Spleen (tissue), 11 donors: ENCODE data around the gene CHST5. TPM values are rescaled to one million over a fixed set of nuclear protein-coding genes. Genes with fewer than 3 reads are reported as not detected.

Experiments used
- DNase-seq: peaks from one replicate; pipeline ENCODE4 v3.0.0-alpha.2; 2020
- H3K27ac ChIP-seq, 8 donors: fragments of 200-600 bp; sonication (generic) in 7 of 8; 1 replicate in 4 of 8; 2 replicates in 4 of 8; pipeline versions ENCODE4 v1.5.0 to v1.8.0; 2016 to 2021; ENCODE audit warnings: inconsistent platforms in 4 of 8, mild to moderate bottlenecking in 4 of 8, moderate library complexity in 1 of 8
- H3K27me3 ChIP-seq, 7 donors: fragments of 200-600 bp; sonication (generic) in 6 of 7; replicated peaks in 1 of 7; 1 replicate in 4 of 7; 2 replicates in 3 of 7; pipeline versions ENCODE4 v1.5.0 to v1.8.0; 2016 to 2021; ENCODE audit warnings: inconsistent platforms in 3 of 7, mild to moderate bottlenecking in 1 of 7
- H3K36me3 ChIP-seq, 6 donors: fragments of 200-600 bp; sonication (generic) in 5 of 6; 1 replicate in 4 of 6; 2 replicates in 2 of 6; pipeline versions ENCODE4 v1.5.0 to v1.8.0; 2016 to 2021; ENCODE audit warnings: inconsistent platforms in 2 of 6
- H3K4me1 ChIP-seq, 6 donors: fragments of 200-600 bp; sonication (generic) in 5 of 6; 1 replicate in 3 of 6; 2 replicates in 3 of 6; pipeline versions ENCODE4 v1.5.0 to v1.8.0; 2016 to 2021; ENCODE audit warnings: inconsistent platforms in 3 of 6
- H3K4me3 ChIP-seq, 8 donors: fragments of 200-600 bp; sonication (generic) in 7 of 8; 1 replicate in 4 of 8; 2 replicates in 4 of 8; pipeline versions ENCODE4 v1.5.0 to v1.8.0; 2016 to 2021; ENCODE audit warnings: inconsistent platforms in 4 of 8, mild to moderate bottlenecking in 4 of 8, moderate library complexity in 2 of 8
- H3K9me3 ChIP-seq, 8 donors: fragments of 200-600 bp; sonication (generic) in 7 of 8; 1 replicate in 4 of 8; 2 replicates in 4 of 8; pipeline versions ENCODE4 v1.5.0 to v1.8.0; 2016 to 2021; ENCODE audit warnings: inconsistent platforms in 4 of 8
- POLR2A ChIP-seq, 3 donors: fragments of 450-650 bp; IDR thresholded peaks; one replicate each; pipeline ENCODE4 v1.5.1; 2017; ENCODE audit warnings: antibody characterized with exemption in 3 of 3, mild to moderate bottlenecking in 1 of 3
- POLR2AphosphoS5 ChIP-seq, 3 donors: sonication (generic); formaldehyde crosslinking; IDR thresholded peaks; one replicate each; pipeline ENCODE4 v1.5.1; 2017; ENCODE audit warnings: antibody characterized with exemption in 3 of 3
- WGBS, 5 donors: extraction: QIAGEN DNeasy Blood & Tissue Kit in 3 of 5; methylation state at CpG; one replicate each; pipeline versions ENCODE4 v1.1.5 to v1.1.7; 2013 to 2018; 5-methylcytosine and 5-hydroxymethylcytosine counted together
- intact Hi-C: fragments of 100-400 bp; cut with DNase I; formaldehyde crosslinking; loops from one replicate; pipeline ENCODE4 v1.15.0; 2023; ENCODE audit warnings: low total_unique reads
- polyA plus RNA-seq, 3 donors: library from polyadenylated mRNA; stranded (reverse); fragments of 200-250 nt; gene quantifications; one replicate each; pipeline ENCODE4 v1.2.1, GENCODE V29; 2013
- total RNA-seq, 7 donors: library from RNA; depleted of rRNA in 3 of 7; stranded (reverse); fragments of >200 nt in 3 of 7; fragmentation: NEBNext Ultra II Directional in 4 of 7; extraction: Animal tissue kit (Norgen Biotek cat#: 25700) in 4 of 7; gene quantifications; one replicate each; pipeline versions ENCODE4 v1.1.0 to v1.2.1, GENCODE V29; 2016 to 2021
- TF ChIP-seq, protein P1 (sequence below), 11 experiments: fragments of 200-600 bp in 7 of 11; fragments of 450-650 bp in 4 of 11; sonication (generic) in 4 of 11; IDR thresholded peaks in 8 of 11; conservative IDR thresholded peaks in 3 of 11; 1 replicate in 7 of 11; 2 replicates in 4 of 11; pipeline versions ENCODE4 v1.4.0 to v1.8.0; 2016 to 2021; ENCODE audit warnings: antibody characterized with exemption in 11 of 11, inconsistent platforms in 4 of 11, mild to moderate bottlenecking in 1 of 11
- donor health status: healthy with polysubstance abuse.
- donor health status: DM: no; HTN: no; CAD: no; lungs with moderate emphysema.
- donor health status: DM: no; HTN: no; CAD: no.
- donor health status: Bipolar disorder and iron deficiency.
- donor health status: healthy.
- donor health status: DM: no; HTN: no; CAD: no.
- donor health status: DM: yes; HTN: yes; CAD: no.

CHST5 gene
- total and polyA plus RNA-seq, 10 donors, result 0.03 to 0.20 (median 0.07) TPM; not detected in 5

DNA sequence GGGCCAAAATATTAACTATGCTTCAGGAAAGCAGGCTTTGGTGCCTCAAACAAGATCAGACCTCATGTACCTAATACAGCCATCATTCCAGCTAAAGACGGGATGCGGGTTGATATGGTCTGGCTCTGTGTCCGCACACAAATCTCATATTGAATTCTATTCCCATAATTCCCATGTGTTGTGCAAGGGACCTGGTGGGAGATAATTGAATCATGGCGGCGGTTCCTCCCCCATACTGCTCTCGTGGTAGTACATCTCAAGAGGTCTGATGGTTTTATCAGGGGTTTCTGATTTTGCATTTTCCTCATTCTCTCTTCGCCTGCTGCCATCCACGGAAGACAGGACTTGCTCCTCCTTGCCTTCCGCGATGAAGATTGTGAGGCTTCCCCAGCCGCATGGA lies 21.6 kb downstream of the CHST5 start:
- no peak overlapping the region for H3K4me3 ChIP-seq
- intact Hi-C loops, result no loop called here
- no peaks in the 10 kb centered on the region for H3K36me3 ChIP-seq
- H3K27me3 ChIP-seq, result no peaks in the 10 kb centered on the region
- no peaks in the 10 kb centered on the region for H3K9me3 ChIP-seq
- 92 to 97% (median 96%) methylated on average over 11 of the region's 11 CpGs for WGBS, 5 donors
- no peak for DNase-seq
- TF ChIP-seq POLR2A (IDR thresholded peaks at IDR 0.05), result no peak
- peaks cover 0 to 17% (median 11%) of the 10 kb centered on the region in 6 donors for H3K4me1 ChIP-seq
- no peak overlapping the region for H3K27ac ChIP-seq

DNA sequence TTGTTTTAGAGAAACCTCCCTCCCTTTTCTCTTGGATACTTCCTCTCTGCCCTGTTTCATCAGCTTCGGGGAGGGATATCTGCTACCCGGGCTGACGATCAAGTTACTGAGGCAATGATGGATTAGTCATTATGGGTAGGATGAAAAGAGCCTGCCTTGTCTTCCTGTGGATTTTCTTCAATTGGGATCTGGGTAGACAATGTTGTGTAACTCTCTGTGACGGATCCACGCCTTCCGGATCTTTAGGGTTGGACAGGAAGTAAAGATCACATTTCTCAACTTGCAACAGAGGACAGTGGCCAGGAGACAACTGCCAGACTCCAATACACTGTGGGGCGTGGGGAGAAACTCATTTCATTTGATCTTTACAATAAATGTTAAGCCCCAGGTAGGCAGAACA lies 29.3 kb downstream of the CHST5 start:
- no peak for DNase-seq
- peak overlapping the region in 4 of 8 donors; percentile 25 to 56 (median 35) for H3K27ac ChIP-seq
- H3K27me3 ChIP-seq, result peaks cover 0 to 6% (median 0%) of the 10 kb centered on the region in 7 donors
- H3K4me3 ChIP-seq, result no peak overlapping the region
- H3K36me3 ChIP-seq, result no peaks in the 10 kb centered on the region
- H3K4me1 ChIP-seq, result peaks cover 0 to 13% (median 4%) of the 10 kb centered on the region in 6 donors
- 10 to 47% (median 38%) methylated on average over 7 of the region's 7 CpGs for WGBS, 5 donors
- TF ChIP-seq POLR2AphosphoS5 (IDR thresholded peaks at IDR 0.05) (peak in 1 of 3 donors; percentile 31), POLR2A (IDR thresholded peaks at IDR 0.05) (no peak)
- TF ChIP-seq, protein P1, sequence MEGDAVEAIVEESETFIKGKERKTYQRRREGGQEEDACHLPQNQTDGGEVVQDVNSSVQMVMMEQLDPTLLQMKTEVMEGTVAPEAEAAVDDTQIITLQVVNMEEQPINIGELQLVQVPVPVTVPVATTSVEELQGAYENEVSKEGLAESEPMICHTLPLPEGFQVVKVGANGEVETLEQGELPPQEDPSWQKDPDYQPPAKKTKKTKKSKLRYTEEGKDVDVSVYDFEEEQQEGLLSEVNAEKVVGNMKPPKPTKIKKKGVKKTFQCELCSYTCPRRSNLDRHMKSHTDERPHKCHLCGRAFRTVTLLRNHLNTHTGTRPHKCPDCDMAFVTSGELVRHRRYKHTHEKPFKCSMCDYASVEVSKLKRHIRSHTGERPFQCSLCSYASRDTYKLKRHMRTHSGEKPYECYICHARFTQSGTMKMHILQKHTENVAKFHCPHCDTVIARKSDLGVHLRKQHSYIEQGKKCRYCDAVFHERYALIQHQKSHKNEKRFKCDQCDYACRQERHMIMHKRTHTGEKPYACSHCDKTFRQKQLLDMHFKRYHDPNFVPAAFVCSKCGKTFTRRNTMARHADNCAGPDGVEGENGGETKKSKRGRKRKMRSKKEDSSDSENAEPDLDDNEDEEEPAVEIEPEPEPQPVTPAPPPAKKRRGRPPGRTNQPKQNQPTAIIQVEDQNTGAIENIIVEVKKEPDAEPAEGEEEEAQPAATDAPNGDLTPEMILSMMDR (IDR thresholded peaks at IDR 0.05 in 8 of 11, conservative IDR thresholded peaks at IDR 0.05 in 3 of 11), result no peak
- intact Hi-C loops, result no loop called here
- no peaks in the 10 kb centered on the region for H3K9me3 ChIP-seq

DNA sequence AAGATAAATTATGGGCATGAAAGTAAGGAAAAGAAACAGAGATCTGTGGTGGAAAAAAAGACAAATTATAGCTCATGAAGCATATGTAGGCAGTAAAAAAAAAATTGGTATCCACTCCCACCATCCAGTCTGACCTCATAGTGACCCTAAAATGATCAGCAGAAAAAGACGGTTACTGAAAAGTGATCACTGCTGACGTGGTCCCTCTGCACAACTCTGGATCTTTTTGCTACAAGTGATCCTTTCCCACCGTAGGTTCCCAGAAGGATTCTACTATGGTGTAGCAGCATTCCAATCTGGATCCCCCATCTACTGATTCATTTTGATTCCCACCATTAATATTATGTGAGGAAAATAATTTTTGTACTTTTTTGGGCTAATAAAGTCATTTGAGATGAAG lies 29.8 kb downstream of the CHST5 start:
- 66 to 79% (median 71%) methylated on average over 3 of the region's 3 CpGs for WGBS, 5 donors
- Histone ChIP-seq H3K27me3 (peaks cover 0 to 6% (median 0%) of the 10 kb centered on the region in 7 donors), H3K4me3 (no peak overlapping the region), H3K4me1 (peaks cover 0 to 13% (median 4%) of the 10 kb centered on the region in 6 donors), H3K27ac (peak overlapping the region in 4 of 8 donors; percentile 25 to 56 (median 35)), H3K9me3 (no peaks in the 10 kb centered on the region), H3K36me3 (no peaks in the 10 kb centered on the region)
- no peak for DNase-seq
- TF ChIP-seq POLR2A (IDR thresholded peaks at IDR 0.05) (no peak), POLR2AphosphoS5 (IDR thresholded peaks at IDR 0.05) (no peak)
- TF ChIP-seq, protein P1 (IDR thresholded peaks at IDR 0.05 in 8 of 11, conservative IDR thresholded peaks at IDR 0.05 in 3 of 11), result no peak
- intact Hi-C loops, result no loop called here

DNA sequence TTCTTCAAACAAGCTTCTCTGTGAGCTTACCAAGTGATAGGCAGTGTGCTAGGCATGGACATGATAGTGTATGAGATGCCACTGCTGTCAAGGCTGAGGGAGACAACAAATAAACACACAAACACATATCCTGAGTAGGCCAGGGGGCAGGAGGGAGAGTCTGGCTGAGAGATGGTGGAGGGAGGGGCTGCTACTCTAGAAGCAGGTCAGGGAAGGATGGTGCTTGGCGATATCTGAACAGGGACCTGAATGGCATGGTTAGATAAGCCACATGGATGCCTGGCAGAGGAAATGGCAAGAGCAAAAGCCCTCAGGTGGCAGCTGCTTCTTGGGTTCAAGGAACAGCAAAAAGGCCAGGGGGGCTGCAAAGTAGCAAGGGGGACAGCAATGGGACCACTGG lies 32.1 kb downstream of the CHST5 start:
- H3K4me3 ChIP-seq, result no peak overlapping the region
- no peaks in the 10 kb centered on the region for H3K36me3 ChIP-seq
- WGBS, 5 donors, result 88 to 95% (median 91%) methylated on average over 1 of the region's 1 CpG
- DNase-seq, result no peak
- intact Hi-C loops, result no loop called here
- peaks cover 0 to 4% (median 0%) of the 10 kb centered on the region in 7 donors for H3K27me3 ChIP-seq
- TF ChIP-seq POLR2AphosphoS5 (IDR thresholded peaks at IDR 0.05) (no peak), POLR2A (IDR thresholded peaks at IDR 0.05) (no peak)
- TF ChIP-seq, protein P1 (IDR thresholded peaks at IDR 0.05 in 8 of 11, conservative IDR thresholded peaks at IDR 0.05 in 3 of 11), result no peak
- H3K4me1 ChIP-seq, result peaks cover 0 to 13% (median 4%) of the 10 kb centered on the region in 6 donors
- H3K9me3 ChIP-seq, result no peaks in the 10 kb centered on the region
- no peak overlapping the region for H3K27ac ChIP-seq
